ENCODE measurements around the gene TRPM8.

TRPM8 gene

GRCh38 chr2:233989221-233989858 lies 72.2 kb downstream of the TRPM8 start:
- Histone ChIP-seq H3K36me3 (ENCODE audit: control insufficient read depth, insufficient read depth, low read length) (no peaks in the 10 kb centered on the region), H3K27me3 (ENCODE audit: control insufficient read depth, insufficient read depth, low read length) (no peaks in the 10 kb centered on the region), H3K27ac (ENCODE audit: low read depth, low read length) (no peak overlapping the region), H3K4me3 (ENCODE audit: low read depth, low read length) (no peak overlapping the region), H3K4me1 (ENCODE audit: control insufficient read depth, insufficient read depth, low read length) (no peaks in the 10 kb centered on the region), H3K9me3 (ENCODE audit: control insufficient read depth, insufficient read depth, low read length) (peaks cover 13% of the 10 kb centered on the region; the same call in 1 of the 2 replicates), H3K9ac (ENCODE audit: low read depth, low read length) (no peak overlapping the region)

DNA sequence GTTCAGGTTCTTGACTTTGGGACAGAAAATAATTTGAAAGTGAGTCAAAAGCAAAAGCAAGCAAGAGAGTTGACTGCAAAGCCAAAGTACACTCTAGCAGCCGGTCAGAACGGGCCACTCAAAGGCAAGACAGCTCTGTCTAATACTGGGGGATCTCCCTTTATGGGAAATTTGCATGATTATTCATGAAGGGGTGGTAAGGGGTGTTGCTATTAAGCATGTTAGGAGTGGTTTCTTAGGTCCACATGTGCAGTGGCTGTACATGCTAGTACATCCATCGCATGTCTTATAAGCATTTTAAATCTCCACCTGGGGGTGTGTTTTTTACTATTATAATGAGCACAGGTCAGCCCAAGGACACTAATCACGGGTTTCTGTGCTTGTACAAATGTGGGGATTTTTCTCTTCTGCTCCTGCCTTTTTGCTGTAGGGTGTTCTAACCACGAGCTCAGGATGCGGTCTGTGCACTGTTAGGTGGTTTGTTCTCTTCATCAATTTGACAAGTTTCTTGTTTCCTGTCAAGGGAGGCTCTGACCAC lies 73.2 kb downstream of the TRPM8 start:
- Histone ChIP-seq H3K36me3 (ENCODE audit: control insufficient read depth, insufficient read depth, low read length) (no peaks in the 10 kb centered on the region), H3K27ac (ENCODE audit: low read depth, low read length) (no peak overlapping the region), H3K27me3 (ENCODE audit: control insufficient read depth, insufficient read depth, low read length) (no peaks in the 10 kb centered on the region), H3K4me3 (ENCODE audit: low read depth, low read length) (no peak overlapping the region), H3K4me1 (ENCODE audit: control insufficient read depth, insufficient read depth, low read length) (no peaks in the 10 kb centered on the region), H3K9ac (ENCODE audit: low read depth, low read length) (no peak overlapping the region), H3K9me3 (ENCODE audit: control insufficient read depth, insufficient read depth, low read length) (peaks cover 13% of the 10 kb centered on the region; the same call in 1 of the 2 replicates)

DNA sequence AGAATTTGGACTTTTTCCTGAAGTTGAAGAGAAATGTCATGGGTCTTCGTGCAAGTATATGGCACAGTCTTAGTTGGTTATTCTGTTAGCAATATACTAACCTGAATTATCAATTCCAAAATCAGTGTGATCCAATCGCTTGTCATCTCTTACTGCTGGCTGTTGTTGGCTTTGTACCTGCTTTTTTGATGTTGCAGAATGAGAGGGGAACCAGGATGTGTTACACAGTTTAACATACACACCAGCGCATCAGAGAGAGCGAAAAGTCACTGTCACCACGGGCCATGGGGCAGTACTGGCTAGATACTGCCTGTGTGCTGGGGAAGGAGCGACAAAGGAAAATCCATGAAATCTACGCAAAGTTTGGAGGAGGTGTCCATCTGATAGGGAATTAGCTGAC lies 74.0 kb downstream of the TRPM8 start:
- Histone ChIP-seq H3K27ac (ENCODE audit: low read depth, low read length) (no peak overlapping the region), H3K36me3 (ENCODE audit: control insufficient read depth, insufficient read depth, low read length) (no peaks in the 10 kb centered on the region), H3K27me3 (ENCODE audit: control insufficient read depth, insufficient read depth, low read length) (no peaks in the 10 kb centered on the region), H3K9me3 (ENCODE audit: control insufficient read depth, insufficient read depth, low read length) (peaks cover 13% of the 10 kb centered on the region; the same call in 1 of the 2 replicates), H3K9ac (ENCODE audit: low read depth, low read length) (no peak overlapping the region), H3K4me1 (ENCODE audit: control insufficient read depth, insufficient read depth, low read length) (no peaks in the 10 kb centered on the region), H3K4me3 (ENCODE audit: low read depth, low read length) (no peak overlapping the region)

- H3K4me1 ChIP-seq (ENCODE audit: control insufficient read depth, insufficient read depth, low read length) = no peaks in the 10 kb centered on the region
- no peak overlapping the region for H3K9ac ChIP-seq (ENCODE audit: low read depth, low read length)
- H3K27me3 ChIP-seq (ENCODE audit: control insufficient read depth, insufficient read depth, low read length) = no peaks in the 10 kb centered on the region
- H3K4me3 ChIP-seq (ENCODE audit: low read depth, low read length) = no peak overlapping the region
- no peak overlapping the region for H3K27ac ChIP-seq (ENCODE audit: low read depth, low read length)
- peaks cover 13% of the 10 kb centered on the region; the same call in 1 of the 2 replicates for H3K9me3 ChIP-seq (ENCODE audit: control insufficient read depth, insufficient read depth, low read length)
- no peaks in the 10 kb centered on the region for H3K36me3 ChIP-seq (ENCODE audit: control insufficient read depth, insufficient read depth, low read length)
Measured at GRCh38 chr2:233992513-233993217, 75.5 kb downstream of the TRPM8 start.

GRCh38 chr2:233993461-233993860 lies 76.3 kb downstream of the TRPM8 start:
- Histone ChIP-seq H3K4me1 (ENCODE audit: control insufficient read depth, insufficient read depth, low read length) (no peaks in the 10 kb centered on the region), H3K27me3 (ENCODE audit: control insufficient read depth, insufficient read depth, low read length) (no peaks in the 10 kb centered on the region), H3K9ac (ENCODE audit: low read depth, low read length) (no peak overlapping the region), H3K27ac (ENCODE audit: low read depth, low read length) (no peak overlapping the region), H3K9me3 (ENCODE audit: control insufficient read depth, insufficient read depth, low read length) (peaks cover 13% of the 10 kb centered on the region; the same call in 1 of the 2 replicates), H3K4me3 (ENCODE audit: low read depth, low read length) (no peak overlapping the region), H3K36me3 (ENCODE audit: control insufficient read depth, insufficient read depth, low read length) (no peaks in the 10 kb centered on the region)

GRCh38 chr2:233994151-233994550 lies 77.0 kb downstream of the TRPM8 start:
- Histone ChIP-seq H3K4me1 (ENCODE audit: control insufficient read depth, insufficient read depth, low read length) (no peaks in the 10 kb centered on the region), H3K27me3 (ENCODE audit: control insufficient read depth, insufficient read depth, low read length) (no peaks in the 10 kb centered on the region), H3K9me3 (ENCODE audit: control insufficient read depth, insufficient read depth, low read length) (peaks cover 13% of the 10 kb centered on the region; the same call in 1 of the 2 replicates), H3K4me3 (ENCODE audit: low read depth, low read length) (no peak overlapping the region), H3K36me3 (ENCODE audit: control insufficient read depth, insufficient read depth, low read length) (no peaks in the 10 kb centered on the region), H3K9ac (ENCODE audit: low read depth, low read length) (no peak overlapping the region), H3K27ac (ENCODE audit: low read depth, low read length) (no peak overlapping the region)

DNA sequence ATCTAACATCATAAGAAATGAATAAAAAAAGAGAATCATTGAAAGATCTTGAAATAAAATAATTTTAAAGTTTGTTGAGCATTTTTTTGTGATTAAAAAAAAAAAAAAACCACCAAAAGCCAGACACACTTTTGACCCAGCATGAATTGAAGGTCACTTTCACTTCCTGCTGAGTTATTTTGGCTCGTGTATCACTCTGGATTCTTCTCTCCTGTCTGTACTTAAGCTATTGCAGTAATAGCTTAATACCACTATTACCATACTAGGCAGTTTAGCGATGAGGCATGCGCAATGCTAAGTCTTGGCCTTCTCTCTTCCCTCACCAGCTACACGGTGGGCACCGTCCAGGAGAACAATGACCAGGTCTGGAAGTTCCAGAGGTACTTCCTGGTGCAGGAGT lies 78.8 kb downstream of the TRPM8 start:
- Histone ChIP-seq H3K36me3 (ENCODE audit: control insufficient read depth, insufficient read depth, low read length) (no peaks in the 10 kb centered on the region), H3K4me1 (ENCODE audit: control insufficient read depth, insufficient read depth, low read length) (no peaks in the 10 kb centered on the region), H3K27ac (ENCODE audit: low read depth, low read length) (no peak overlapping the region), H3K4me3 (ENCODE audit: low read depth, low read length) (no peak overlapping the region), H3K9ac (ENCODE audit: low read depth, low read length) (no peak overlapping the region), H3K27me3 (ENCODE audit: control insufficient read depth, insufficient read depth, low read length) (no peaks in the 10 kb centered on the region), H3K9me3 (ENCODE audit: control insufficient read depth, insufficient read depth, low read length) (peaks cover 13% of the 10 kb centered on the region; the same call in 1 of the 2 replicates)

- Histone ChIP-seq H3K4me3 (ENCODE audit: low read depth, low read length) (no peak overlapping the region), H3K36me3 (ENCODE audit: control insufficient read depth, insufficient read depth, low read length) (no peaks in the 10 kb centered on the region), H3K9ac (ENCODE audit: low read depth, low read length) (no peak overlapping the region), H3K4me1 (ENCODE audit: control insufficient read depth, insufficient read depth, low read length) (no peaks in the 10 kb centered on the region), H3K27me3 (ENCODE audit: control insufficient read depth, insufficient read depth, low read length) (no peaks in the 10 kb centered on the region), H3K27ac (ENCODE audit: low read depth, low read length) (no peak overlapping the region), H3K9me3 (ENCODE audit: control insufficient read depth, insufficient read depth, low read length) (peaks cover 13% of the 10 kb centered on the region; the same call in 1 of the 2 replicates)
Measured at GRCh38 chr2:233996461-233996860, 79.3 kb downstream of the TRPM8 start.

DNA sequence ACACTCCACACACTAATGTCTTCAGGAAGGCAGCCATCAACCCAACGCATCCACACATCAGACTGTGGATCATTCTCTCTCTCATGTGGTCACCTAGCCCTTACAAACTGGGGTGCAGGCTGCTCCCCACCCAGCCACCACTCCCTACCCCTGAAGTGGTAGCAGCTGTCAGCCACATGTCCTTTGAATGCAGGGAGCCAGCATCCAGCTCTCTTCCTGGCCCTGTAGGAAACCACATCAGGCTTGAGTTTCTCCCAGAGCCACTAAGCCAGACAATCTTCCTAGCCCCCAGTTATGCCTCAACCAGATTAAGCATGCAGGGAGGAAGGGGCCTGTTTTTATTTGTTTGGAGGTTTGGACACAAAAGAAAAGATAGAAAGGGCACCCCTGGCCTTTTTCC lies 80.5 kb downstream of the TRPM8 start:
- Histone ChIP-seq H3K4me3 (ENCODE audit: low read depth, low read length) (no peak overlapping the region), H3K9ac (ENCODE audit: low read depth, low read length) (no peak overlapping the region), H3K36me3 (ENCODE audit: control insufficient read depth, insufficient read depth, low read length) (no peaks in the 10 kb centered on the region), H3K27ac (ENCODE audit: low read depth, low read length) (no peak overlapping the region), H3K4me1 (ENCODE audit: control insufficient read depth, insufficient read depth, low read length) (no peaks in the 10 kb centered on the region), H3K27me3 (ENCODE audit: control insufficient read depth, insufficient read depth, low read length) (no peaks in the 10 kb centered on the region), H3K9me3 (ENCODE audit: control insufficient read depth, insufficient read depth, low read length) (peaks cover 7% of the 10 kb centered on the region; the same call in 1 of the 2 replicates)

DNA sequence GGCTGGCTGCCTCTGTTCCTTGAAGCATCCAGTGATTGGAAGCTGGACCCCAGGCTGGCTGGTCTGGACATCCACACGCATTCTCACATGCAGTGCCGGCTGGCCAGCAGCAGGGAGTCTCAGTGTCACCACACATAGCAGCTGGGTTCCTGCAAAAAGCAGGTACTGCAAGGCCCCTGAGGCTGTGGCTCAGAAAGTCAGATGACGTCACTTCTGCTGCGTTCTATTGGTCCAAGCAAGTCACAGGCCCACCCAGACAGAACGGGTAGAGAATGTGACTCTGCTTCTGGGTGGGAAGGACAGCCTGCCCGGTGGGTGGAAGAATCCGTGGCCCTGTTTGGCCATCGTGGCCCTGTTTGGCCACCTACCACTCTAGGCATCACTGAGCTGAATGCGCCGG lies 82.0 kb downstream of the TRPM8 start:
- no peak overlapping the region for H3K27ac ChIP-seq (ENCODE audit: low read depth, low read length)
- H3K4me1 ChIP-seq (ENCODE audit: control insufficient read depth, insufficient read depth, low read length) = peaks cover 2% of the 10 kb centered on the region; the same call in 1 of the 2 replicates
- H3K9me3 ChIP-seq (ENCODE audit: control insufficient read depth, insufficient read depth, low read length) = no peaks in the 10 kb centered on the region
- no peak overlapping the region for H3K4me3 ChIP-seq (ENCODE audit: low read depth, low read length)
- no peak overlapping the region for H3K9ac ChIP-seq (ENCODE audit: low read depth, low read length)
- H3K36me3 ChIP-seq (ENCODE audit: control insufficient read depth, insufficient read depth, low read length) = no peaks in the 10 kb centered on the region
- H3K27me3 ChIP-seq (ENCODE audit: control insufficient read depth, insufficient read depth, low read length) = no peaks in the 10 kb centered on the region

All from HUES48 (cell line).